Smooth muscle cell of the brain vasculature (primary cell): ENCODE measurements around the gene TARDBP.
"Not testable (repeated sequence)": the region's sequence is repeated elsewhere in the genome, so short reads cannot be mapped to it uniquely, and the experiment has no call there.

ENCODE experiments used
- DNase-seq: peaks from one replicate; pipeline ENCODE4 v3.0.0-alpha.2; 2012; ENCODE audit warnings: low read depth, low spot score

The TARDBP gene

DNA sequence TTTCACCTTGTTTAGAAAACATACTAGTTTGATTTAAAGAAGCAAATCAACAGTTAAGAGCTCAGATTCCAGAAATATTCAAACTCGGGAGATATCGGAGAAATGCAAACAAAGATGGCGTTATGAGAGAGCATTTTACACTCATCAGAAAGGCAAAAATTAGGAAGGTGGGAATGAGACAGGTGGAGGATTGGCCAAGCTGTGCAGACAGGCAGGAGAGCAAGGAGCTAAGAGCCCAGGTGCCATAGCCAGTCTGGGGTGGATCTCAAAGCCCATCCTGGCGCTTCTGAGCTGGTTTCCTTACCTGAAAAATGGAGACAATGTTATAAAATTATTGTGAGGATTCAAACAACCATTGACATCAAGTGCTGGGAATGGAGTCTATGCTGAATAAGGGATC is 19.6 kb upstream of the TARDBP start:
- DNase-seq: no peak

DNA sequence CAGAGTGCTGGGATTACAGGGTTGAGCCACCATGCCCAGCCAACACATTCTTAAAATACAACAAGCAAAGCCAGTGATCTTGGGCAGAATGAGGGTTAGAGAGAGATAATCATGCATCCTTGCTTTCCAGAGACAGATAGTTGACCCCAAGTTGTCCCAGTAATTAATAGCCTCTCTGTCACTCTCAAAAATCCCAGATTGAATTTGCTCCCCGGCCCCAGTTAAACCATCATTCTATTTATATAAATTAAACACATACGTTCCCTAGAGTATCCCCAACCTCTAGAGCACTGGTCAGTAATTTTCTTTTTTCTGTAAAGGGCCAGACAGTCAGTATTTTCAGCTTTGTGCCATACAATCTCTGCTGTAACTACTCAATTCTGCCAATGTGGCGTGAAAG is 16.4 kb upstream of the TARDBP start:
- DNase-seq: no peak

DNA sequence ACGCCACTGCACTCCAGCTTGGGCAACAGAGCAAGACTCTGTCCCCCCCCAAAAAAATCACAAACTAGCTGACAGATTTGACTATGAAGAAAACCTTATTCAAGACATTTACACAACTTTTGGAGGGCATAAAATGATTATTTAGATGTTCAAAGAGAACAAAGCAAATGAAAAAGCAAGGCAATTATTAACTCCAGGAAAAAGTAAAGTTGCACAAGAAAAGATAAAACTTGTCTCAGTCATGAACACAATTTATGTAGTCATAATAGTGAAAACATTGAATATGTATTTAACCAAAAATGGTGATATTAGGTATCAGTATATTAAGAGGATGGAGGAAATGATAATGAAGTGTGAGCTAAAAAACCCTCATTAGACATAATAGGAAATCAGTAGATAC is 11.9 kb upstream of the TARDBP start:
- DNase-seq: no peak

DNA sequence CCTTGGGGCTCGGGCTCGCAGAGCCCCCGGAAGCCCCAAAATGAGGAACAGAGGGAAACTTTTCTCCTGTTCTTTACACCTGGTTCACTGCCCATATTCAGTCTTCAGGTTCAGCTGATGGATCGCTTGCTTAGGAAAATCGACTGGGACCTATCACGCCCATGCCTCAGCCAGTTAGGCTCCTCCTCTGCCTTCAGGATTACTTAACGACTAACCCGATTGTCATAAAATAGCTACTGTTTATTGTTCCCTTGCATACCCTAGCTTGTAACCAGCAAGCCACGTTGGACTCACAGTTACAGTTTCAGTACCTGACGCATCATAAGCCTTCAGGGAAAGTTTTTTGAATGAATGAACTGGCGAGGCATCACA is 692 bp downstream of the TARDBP start:
- DNase-seq: no peak

DNA sequence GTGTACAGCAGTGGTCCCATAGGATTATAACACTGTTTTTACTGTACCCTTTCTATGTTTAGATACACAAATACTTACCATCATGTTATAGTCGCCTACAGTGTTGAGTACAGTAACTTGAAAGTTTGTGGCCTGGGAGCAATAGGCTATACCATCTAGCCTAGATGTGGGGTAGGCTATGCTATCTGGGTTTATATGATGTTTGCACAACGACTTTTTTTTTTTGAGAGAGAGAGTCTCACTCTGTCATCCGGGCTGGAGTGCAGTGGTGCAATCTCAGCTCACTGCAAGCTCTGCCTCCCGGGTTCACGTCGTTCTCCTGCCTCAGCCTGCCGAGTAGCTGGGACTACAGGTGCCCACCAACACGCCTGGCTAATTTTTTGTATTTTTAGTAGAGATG is 6.9 kb downstream of the TARDBP start:
- not testable (repeated sequence) for DNase-seq

DNA sequence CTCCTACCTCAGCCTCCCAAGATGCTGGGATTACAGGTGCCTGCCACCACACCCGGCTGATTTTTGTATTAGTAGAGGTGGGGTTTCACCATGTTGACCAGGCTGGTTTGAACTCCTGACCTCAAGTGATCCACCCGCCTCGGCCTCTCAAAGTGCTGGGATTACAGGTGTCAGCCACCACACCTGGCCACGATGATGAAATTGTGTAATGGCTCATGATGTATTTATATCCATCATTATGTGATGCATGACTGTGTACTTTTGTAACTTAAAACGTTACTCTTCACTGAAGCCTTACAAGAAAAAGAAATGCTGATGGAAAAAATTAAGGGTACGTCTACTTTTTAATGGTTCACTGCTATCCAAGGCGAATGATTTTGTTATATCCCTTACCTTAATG is 7.5 kb downstream of the TARDBP start:
- no peak for DNase-seq

DNA sequence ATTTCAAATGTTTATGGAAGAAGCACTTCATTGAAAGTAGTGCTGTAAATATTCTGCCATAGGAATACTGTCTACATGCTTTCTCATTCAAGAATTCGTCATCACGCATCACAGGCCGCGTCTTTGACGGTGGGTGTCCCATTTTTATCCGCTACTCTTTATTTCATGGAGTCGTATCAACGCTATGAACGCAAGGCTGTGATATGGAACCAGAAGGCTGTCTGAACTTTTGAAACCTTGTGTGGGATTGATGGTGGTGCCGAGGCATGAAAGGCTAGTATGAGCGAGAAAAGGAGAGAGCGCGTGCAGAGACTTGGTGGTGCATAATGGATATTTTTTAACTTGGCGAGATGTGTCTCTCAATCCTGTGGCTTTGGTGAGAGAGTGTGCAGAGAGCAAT is 10.7 kb downstream of the TARDBP start:
- no peak for DNase-seq

DNA sequence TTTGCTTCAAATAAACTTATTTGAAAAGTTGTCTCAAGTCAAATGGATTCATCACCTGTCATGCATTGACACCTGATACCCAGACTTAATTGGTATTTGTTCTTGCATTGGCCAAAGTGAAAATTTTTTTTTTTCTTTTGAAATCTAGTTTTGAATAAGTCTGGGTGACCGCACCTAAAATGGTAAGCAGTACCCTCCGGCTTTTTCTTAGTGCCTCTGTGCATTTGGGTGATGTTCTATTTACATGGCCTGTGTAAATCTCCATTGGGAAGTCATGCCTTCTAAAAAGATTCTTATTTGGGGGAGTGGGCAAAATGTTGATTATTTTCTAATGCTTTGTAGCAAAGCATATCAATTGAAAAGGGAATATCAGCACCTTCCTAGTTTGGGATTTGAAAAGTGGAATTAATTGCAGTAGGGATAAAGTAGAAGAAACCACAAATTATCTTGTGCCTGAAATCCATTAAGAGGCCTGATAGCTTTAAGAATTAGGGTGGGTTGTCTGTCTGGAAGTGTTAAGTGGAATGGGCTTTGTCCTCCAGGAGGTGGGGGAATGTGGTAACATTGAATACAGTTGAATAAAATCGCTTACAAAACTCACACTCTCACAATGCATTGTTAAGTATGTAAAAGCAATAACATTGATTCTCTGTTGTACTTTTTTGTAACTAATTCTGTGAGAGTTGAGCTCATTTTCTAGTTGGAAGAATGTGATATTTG is 11.9 kb downstream of the TARDBP start:
- DNase-seq: no peak

DNA sequence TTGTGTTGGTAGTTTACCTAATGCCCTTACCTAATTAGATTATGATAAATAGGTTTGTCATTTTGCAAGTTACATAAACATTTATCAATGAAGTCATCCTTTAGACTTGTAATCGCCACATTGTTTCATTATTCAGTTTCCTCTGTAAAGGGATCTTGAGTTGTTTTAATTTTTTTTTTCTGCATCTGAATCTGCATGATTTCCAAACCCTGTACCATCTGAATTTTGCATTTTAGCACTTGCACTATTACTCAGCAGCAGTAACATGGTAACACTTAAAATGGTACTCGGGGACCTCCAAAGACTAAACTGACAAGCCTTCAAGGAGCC is 12.4 kb downstream of the TARDBP start:
- DNase-seq: no peak

DNA sequence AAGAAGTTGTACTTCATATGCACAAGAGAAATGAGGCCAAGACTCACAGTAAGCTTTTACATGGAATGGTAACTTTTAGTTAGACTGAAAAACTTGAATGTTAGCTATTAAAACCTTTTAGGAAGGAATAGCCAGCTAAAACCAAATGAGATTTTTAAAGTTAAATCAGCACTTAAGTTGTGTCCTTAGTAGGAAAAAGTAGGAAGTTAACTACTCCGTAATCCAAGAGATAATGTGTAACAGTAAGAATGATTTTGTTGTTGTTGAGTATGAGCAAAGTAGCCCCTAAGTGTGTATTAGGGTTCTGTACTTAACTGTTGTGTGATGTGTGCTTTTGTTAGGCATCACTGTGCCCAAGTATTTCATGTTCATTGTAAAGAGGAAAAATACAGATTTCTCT is 13.2 kb downstream of the TARDBP start:
- DNase-seq: no peak

DNA sequence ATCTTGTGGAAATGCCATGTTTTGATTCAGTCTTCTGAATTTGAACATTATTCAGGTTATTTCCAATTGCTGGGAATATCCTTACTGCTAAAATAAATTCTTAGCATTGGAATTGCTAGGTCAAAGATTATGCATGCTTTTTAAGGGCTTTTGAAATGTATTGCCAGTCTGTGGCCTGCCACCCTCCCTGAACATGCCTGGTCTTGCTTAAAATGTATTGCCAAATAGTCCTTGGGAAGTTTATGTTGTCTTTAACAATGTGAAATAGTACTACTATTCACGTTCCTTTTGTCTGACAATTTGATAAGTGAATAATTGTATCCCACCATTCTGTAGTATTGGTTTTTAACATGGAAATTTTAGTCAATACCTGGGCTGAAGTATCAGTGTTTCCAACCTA is 13.6 kb downstream of the TARDBP start:
- DNase-seq: no peak

DNA sequence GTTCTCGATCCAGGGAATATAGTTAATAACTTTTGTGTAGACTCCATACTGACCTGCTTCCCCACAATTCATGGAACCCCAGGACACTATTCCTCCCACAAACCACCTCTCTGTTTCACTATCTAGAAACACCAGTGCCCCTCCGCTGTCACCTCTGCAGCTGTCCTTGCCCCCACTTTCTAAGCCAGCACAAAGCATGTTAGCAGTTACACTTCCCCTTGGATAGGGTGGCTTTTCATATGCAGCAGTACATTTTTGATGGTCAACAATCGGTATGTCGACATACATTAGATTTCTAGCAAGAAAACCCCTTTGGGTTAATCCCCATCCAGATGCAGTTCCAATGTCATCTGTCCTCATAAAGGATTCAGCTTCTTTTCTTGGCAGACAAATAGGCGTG is 14.4 kb downstream of the TARDBP start:
- no peak for DNase-seq

DNA sequence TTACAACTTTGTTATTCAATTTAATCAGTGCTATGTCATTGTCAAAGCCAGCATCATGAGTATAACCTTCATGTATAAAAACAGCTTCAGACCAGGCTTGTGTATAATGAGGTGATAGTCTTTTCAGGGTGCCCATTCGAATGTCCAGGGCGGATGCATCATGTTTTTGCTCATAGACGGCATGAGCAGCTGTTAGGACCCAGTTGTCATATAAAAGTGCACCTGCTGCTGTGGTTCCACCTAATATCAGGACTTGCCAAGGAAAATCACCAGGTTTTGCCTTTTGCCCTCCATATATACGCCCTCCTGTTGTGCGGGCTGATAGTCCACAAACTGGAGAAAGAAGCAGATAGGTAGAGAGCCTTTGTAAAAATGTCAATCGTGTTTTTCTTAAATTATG is 14.9 kb downstream of the TARDBP start:
- no peak for DNase-seq

DNA sequence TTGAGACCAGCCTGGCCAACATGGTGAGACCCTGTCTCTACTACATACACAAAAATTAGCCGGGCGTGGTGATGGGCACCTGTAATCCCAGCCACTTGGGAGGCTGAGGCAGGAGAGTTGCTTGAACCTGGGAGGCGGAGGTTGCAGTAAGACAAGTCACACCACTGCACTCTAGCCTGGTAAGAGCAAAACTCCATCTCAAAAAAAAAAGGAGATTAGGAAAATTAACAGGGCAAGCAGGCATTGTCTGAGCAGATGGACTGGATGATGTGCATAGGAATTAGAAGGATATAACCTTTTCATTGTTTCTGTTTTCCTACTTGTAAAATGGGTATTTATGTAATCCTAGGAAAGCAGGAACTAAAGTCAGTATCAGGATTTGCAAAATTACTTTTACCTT is 15.6 kb downstream of the TARDBP start:
- DNase-seq: no peak

DNA sequence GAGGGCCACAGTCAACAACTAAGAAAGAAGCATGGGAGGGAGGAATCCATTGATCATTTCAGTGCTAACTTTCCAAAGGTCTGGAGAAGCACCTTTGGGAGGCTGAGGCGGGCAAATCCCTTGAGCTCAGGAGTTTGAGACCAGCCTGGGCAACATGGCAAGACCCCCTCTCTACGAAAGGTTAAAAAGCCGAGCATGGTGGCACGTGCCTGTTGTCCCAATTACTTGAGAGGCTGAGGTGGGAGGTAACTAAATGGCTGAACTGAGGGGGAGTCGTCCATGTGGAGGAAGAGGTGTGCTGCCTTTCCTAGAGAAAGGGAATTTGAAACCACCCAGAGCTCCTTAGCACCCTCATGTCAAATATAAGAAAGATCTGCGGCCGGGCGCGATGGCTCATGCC is 18.4 kb downstream of the TARDBP start:
- no peak for DNase-seq

DNA sequence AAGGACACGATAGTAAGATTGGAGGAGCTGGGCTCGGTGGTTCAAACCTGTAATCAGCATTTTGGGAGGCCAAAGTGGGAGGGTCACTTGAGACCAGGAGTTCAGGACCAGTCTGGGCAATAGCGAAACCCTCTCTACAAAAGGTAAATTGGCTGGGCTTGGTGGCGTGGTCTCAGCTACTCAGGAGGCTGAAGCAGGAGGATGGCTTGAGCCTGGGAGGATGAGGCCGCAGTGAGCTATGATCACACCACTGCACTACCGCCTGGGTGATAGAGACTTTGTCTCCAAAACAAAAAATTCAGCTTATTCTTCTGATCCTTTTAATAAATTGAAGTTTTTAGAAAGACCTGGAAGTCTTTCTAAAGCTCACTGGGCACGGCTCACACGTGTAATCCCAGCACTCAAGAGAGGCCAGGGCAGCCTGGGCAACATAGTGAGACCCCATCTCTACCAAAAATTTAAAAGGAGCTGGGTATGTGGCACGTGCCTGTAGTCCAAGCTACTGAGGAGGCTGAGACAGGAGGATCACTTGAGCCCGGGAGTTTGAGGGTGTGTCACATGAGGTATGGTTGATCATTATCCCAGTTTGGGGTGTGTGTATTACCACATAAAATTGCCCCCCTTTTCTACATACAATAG is 19.3 kb downstream of the TARDBP start:
- DNase-seq: no peak

DNA sequence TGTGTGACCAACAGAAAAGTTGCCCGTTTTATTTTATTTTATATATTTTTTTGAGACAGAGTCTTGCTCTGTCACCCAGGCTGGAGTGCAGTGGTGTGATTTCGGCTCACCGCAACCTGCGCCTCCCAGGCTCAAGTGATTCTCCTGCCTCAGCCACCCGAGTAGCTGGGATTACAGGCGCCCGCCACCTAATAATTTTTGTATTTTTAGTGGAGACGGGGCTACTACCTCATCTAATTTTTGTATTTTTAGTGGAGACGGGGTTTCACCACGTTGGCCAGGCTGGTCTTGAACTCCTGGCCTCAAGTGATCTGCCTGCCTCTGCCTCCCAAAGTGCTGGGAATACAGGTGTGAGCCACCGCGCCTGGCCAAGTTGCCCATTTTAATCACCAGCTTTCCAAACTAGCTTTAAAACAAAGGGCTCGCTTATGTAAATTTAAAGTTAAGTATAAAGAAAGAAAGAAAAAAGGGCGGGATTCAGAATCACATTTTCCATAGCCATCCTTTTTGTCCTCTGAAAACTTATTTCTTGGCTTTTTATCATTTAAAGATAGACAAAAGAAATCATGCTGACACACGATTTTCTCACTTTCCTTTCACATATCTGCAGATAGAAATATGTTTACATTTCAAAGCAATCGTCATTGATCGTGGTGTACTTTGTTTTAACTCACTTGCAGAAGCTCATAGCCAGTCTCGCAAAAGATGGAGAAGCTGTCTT is 24.7 kb downstream of the TARDBP start:
- not testable (repeated sequence) for DNase-seq

DNA sequence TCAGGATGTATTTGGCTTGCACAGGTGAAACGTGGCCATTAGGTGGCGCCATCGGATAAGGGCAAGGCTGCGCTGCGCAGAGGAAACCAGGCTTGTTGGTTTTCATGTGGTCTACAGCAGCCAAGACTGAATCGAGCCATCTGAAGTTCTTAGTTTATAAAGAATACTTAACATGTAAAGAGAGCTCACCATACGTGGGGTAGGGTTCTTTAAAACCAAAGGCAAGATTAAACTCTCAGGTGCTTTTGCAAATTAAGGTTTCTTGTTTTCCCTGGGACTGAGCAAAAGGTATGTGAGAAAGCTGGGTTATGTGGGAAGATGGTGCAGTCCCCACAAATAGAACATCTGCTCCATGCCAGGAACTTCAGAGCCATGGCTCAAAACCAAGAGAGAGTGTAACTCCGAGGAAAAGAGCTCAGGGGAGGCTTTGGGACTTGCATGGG is 25.3 kb downstream of the TARDBP start:
- peak; percentile 71 for DNase-seq

DNA sequence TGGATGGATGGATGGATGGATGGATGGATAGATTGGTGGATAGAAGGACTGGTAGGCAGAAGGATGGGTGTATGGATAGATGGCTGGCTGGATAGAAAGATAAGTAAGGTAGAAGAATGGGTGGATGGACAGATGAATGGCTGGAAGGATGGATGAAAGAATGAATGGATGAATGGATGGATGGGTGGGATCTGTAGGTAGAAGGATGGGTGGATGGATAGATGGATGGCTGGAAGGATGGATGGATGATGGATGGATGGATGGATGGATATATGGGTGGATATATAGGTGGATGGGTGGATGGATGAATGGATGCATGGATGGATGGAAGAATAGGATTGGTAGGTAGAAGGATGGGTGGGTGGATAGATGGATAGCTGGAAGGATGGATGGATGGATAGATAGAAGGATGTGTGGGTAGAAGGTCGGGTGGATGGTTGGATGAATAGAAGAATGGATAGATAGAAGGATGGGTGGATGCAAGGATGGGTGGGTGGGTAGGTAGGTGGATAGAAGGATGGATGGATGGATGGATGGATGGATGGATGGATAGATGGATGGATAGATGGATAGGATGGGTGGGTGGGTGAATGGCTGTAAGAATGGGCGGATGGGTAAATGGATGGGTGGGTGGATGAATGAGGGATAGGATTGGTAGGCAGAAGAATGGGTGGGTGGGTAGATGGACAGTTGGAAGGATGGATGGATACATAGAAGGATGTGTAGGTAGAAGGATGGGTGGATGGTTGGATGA is 27.1 kb downstream of the TARDBP start:
- no peak for DNase-seq

DNA sequence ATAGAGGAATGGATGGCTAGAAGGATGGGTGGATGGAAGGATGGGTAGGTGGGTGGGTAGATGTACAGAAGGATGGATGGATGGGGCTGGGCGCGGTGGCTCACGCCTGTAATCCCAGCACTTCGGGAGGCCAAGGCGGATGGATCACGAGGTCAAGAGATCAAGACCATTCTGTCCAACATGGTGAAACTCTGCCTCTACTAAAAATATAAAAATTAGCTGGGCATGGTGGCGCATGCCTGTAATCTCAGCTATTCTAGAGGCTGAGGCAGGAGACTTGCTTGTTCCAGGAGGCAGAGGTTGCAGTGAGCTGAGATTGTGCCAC is 27.6 kb downstream of the TARDBP start:
- DNase-seq: not testable (repeated sequence)

DNA sequence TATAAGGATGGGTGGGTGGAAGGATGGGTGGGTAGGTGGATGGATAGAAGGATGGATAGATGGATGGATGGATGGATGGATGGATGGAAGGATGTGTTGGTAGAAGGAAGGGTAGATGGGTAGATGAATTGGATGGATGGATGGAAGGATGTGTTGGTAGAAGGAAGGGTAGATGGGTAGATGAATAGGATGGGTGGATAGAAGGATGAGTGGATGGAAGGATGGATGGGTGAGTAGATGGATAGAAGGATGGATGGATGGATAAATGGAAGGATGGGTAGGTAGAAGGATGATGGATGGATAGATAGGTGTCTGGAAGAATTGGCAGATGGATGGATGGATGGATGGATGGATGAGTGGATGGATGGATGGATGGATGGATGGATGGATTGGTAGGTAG is 28.6 kb downstream of the TARDBP start:
- no peak for DNase-seq

DNA sequence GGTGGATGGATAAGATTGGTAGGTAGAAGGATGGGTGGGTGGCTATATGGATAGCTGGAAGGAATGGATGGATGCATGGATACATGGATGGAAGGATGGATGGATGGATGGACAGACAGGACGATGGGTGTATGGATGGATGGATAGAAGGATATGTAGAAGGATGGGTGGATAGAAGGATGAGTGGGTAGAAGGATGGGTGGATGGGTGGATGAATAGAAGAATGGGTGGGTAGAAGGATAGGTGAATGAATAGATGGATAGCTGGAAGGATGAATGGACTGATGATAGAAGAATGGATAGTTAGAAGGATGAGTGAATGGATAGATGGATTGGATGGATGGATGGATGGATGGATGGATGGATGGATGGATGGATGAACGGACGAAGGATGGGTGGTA is 29.6 kb downstream of the TARDBP start:
- no peak for DNase-seq
